Activated naive CD4-positive, alpha-beta T cell treated with anti-CD3 and anti-CD28 coated beads for 36 hours (primary cell): ENCODE measurements around the gene SLC10A6. TPM values are rescaled to one million over a fixed set of nuclear protein-coding genes. Genes with fewer than 3 reads are reported as not detected.

Experiments
- CTCF ChIA-PET: fragments of 350-600 bp; sonication (Branson Sonifier 250); formaldehyde crosslinking; loops from one replicate; lab custom pipeline; 2021; ENCODE audit warnings: antibody characterized with exemption; lab: Charles Lee
- DNase-seq: peaks from one replicate; pipeline ENCODE4 v3.0.0-alpha.2; 2020
- H3K27ac Mint-ChIP-seq: one replicate; pipeline ENCODE4 v1.8.0; 2021; ENCODE audit warnings: mild to moderate bottlenecking, mixed read lengths
- H3K27me3 Mint-ChIP-seq: one replicate; pipeline ENCODE4 v1.8.0; 2021; ENCODE audit warnings: low read depth, mixed read lengths
- H3K36me3 Mint-ChIP-seq: one replicate; pipeline ENCODE4 v1.8.0; 2021; ENCODE audit warnings: low read depth, mixed read lengths
- H3K4me1 Mint-ChIP-seq: one replicate; pipeline ENCODE4 v1.8.0; 2021; ENCODE audit warnings: low read depth, mixed read lengths
- H3K4me3 Mint-ChIP-seq: one replicate; pipeline ENCODE4 v1.8.0; 2021; ENCODE audit warnings: mild to moderate bottlenecking, moderate library complexity, mixed read lengths
- H3K9me3 Mint-ChIP-seq: one replicate; pipeline ENCODE4 v1.8.0; 2021; ENCODE audit warnings: mixed read lengths
- intact Hi-C: fragments of 100-400 bp; cut with micrococcal nuclease; formaldehyde crosslinking; loops from one replicate; pipeline ENCODE4 v1.15.1; 2023
- total RNA-seq, 2 experiments: library from RNA; stranded (reverse); gene quantifications; one replicate each; pipeline ENCODE4 v1.2.3, GENCODE V29; 2021

The SLC10A6 gene
- total RNA-seq, 2 experiments from 2014 or later, result not detected

- H3K9me3 Mint-ChIP-seq, result no peaks in the 10 kb centered on the region
- H3K36me3 Mint-ChIP-seq, result no peaks in the 10 kb centered on the region
- CTCF ChIA-PET, result no interaction called here
- DNase-seq, result no peak
- intact Hi-C loops, result no loop called here
- no peaks in the 10 kb centered on the region for H3K27me3 Mint-ChIP-seq
- no peak overlapping the region for H3K4me3 Mint-ChIP-seq
- H3K4me1 Mint-ChIP-seq, result no peaks in the 10 kb centered on the region
- H3K27ac Mint-ChIP-seq, result no peak overlapping the region
Observed at GRCh38 chr4:86841309-86841708, 7.9 kb downstream of the SLC10A6 start.

DNA sequence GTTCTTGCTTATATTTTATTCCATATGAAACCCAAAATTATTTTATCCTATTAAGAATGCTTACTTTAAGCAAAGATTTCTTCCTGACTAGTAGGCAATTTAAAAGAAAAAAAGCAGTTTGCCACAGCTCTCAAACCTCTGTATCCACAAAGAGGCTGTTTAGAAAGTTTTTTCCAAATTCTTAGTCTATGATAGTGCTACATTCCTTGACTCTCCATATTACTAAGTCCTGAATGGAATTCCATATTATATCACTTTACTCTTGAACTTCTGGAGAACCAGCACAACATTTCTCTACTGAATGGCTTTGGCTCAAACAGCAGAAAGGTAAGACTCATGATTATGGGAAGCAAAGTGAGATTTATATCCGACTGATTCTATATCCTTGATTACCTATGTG lies 8.3 kb downstream of the SLC10A6 start:
- no peak overlapping the region for H3K27ac Mint-ChIP-seq
- no peaks in the 10 kb centered on the region for H3K4me1 Mint-ChIP-seq
- no peak overlapping the region for H3K4me3 Mint-ChIP-seq
- no peak for DNase-seq
- H3K27me3 Mint-ChIP-seq, result no peaks in the 10 kb centered on the region
- H3K9me3 Mint-ChIP-seq, result no peaks in the 10 kb centered on the region
- no peaks in the 10 kb centered on the region for H3K36me3 Mint-ChIP-seq
- intact Hi-C loops, result no loop called here
- CTCF ChIA-PET, result no interaction called here

- Mint-ChIP-seq H3K27me3 (peaks cover 1% of the 10 kb centered on the region), H3K9me3 (no peaks in the 10 kb centered on the region), H3K4me1 (no peaks in the 10 kb centered on the region), H3K36me3 (no peaks in the 10 kb centered on the region), H3K4me3 (no peak overlapping the region), H3K27ac (no peak overlapping the region)
- no peak for DNase-seq
- intact Hi-C loops, result no loop called here
- CTCF ChIA-PET, result no interaction called here
Observed at GRCh38 chr4:86837691-86838503, 11.3 kb downstream of the SLC10A6 start.

DNA sequence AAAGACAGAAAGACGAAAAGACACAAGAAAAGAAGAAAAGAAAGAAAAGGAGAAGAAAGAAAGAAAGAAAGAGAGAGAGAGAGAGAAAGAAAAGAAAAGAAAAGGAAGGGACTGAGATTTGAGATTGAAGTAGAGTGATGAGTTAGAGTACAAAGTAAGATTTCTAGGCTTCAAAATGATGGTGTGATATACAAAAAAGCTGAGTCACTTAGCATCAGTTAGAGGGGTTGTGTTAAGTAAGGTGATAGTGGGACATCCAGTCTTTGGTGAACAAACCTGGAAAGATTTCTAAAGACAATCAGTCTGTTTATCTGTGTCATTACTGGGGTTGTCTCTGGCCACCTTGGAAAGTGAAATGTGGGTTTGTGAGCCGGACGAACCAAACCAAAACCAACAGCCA lies 13.5 kb downstream of the SLC10A6 start:
- CTCF ChIA-PET, result no interaction called here
- Mint-ChIP-seq H3K9me3 (no peaks in the 10 kb centered on the region), H3K36me3 (no peaks in the 10 kb centered on the region), H3K4me1 (no peaks in the 10 kb centered on the region), H3K4me3 (no peak overlapping the region), H3K27me3 (peaks cover 1% of the 10 kb centered on the region), H3K27ac (no peak overlapping the region)
- intact Hi-C loops, result no loop called here
- DNase-seq, result no peak

DNA sequence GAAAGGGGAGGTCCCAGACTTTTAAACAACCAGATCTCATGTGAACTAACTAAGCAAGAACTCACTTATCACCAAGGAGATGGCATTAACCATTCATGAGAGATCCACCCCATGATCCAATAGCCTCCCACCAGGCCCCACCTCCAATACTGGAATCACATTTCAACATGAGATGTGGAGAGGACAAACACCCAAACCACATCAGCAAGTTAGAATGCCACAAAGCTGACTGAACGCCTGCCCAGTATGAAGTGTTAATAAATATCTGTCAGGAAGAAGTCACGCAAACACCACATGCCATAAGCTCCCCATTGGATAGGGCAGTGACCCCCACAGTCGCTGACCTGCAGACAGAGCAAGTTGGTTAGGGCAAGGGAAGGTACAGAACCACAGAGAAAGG lies 14.3 kb downstream of the SLC10A6 start:
- no peak for DNase-seq
- intact Hi-C loops, result no loop called here
- Mint-ChIP-seq H3K4me3 (no peak overlapping the region), H3K27ac (no peak overlapping the region), H3K9me3 (no peaks in the 10 kb centered on the region), H3K4me1 (no peaks in the 10 kb centered on the region), H3K36me3 (no peaks in the 10 kb centered on the region), H3K27me3 (peaks cover 1% of the 10 kb centered on the region)
- CTCF ChIA-PET, result interaction anchor here (0.6 kb wide), 1 partner anchor 23 kb away, joined by 5 read pairs; no protein-coding TSS in a partner anchor

- Mint-ChIP-seq H3K4me1 (no peaks in the 10 kb centered on the region), H3K36me3 (no peaks in the 10 kb centered on the region), H3K27ac (no peak overlapping the region), H3K9me3 (no peaks in the 10 kb centered on the region), H3K4me3 (no peak overlapping the region), H3K27me3 (peaks cover 1% of the 10 kb centered on the region)
- intact Hi-C loops, result no loop called here
- CTCF ChIA-PET, result interaction anchor here (0.6 kb wide), 1 partner anchor 316 kb away, joined by 5 read pairs; no protein-coding TSS in a partner anchor
- no peak for DNase-seq
Observed at GRCh38 chr4:86833615-86834014, 15.6 kb downstream of the SLC10A6 start.

DNA sequence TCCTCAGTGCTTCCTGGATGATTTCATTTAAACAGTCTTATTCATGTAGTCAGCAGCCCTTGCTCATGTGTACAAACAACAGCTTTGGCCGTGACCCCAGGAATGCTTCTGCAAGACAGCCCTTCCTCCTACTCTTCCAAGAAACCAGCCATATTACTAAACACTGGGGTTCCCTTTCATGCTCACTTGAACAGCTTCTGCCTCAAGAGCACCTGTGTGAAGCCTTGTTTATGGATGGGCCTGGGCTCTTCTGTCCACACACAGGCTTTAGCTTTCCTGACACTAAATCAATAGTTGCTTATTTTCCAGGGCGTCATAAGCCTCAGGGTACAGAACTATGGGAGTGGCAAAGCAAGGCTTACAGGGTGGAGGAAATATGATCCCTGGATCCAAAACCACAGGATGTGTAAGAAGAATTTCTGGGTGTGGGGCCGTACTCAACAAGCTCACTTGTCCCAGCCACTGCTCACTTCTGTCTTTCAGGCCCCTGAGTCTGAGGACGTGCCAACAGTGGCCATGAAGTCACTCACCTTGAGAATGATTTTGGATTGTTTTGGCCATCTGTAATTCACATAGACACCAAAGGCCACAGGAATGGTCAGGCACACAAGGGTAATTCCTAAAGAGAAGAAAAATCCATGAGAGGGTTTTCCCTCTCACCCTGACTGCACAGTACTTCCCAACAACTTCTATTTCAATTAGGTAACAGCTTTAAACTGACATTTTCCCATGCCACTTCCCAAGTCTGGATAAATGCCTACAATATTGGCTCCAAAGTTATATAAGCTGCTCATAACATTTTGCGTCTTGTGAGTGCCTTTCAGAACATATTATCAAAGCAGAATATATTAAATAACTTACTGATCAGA lies 17.7 kb downstream of the SLC10A6 start:
- intact Hi-C loops, result no loop called here
- no peak overlapping the region for H3K4me3 Mint-ChIP-seq
- no peaks in the 10 kb centered on the region for H3K9me3 Mint-ChIP-seq
- no peak overlapping the region for H3K27ac Mint-ChIP-seq
- no peaks in the 10 kb centered on the region for H3K4me1 Mint-ChIP-seq
- H3K27me3 Mint-ChIP-seq, result peaks cover 1% of the 10 kb centered on the region
- CTCF ChIA-PET, result interaction anchor here (1.4 kb wide), 1 partner anchor 13 kb away, joined by 3 read pairs; no protein-coding TSS in a partner anchor
- no peak for DNase-seq
- H3K36me3 Mint-ChIP-seq, result no peaks in the 10 kb centered on the region

GRCh38 chr4:86825511-86825910 lies 23.7 kb downstream of the SLC10A6 start:
- no peak overlapping the region for H3K4me3 Mint-ChIP-seq
- no peak overlapping the region for H3K27ac Mint-ChIP-seq
- H3K9me3 Mint-ChIP-seq, result no peaks in the 10 kb centered on the region
- intact Hi-C loops, result no loop called here
- DNase-seq, result no peak
- no peaks in the 10 kb centered on the region for H3K4me1 Mint-ChIP-seq
- H3K27me3 Mint-ChIP-seq, result no peaks in the 10 kb centered on the region
- CTCF ChIA-PET, result no interaction called here
- no peaks in the 10 kb centered on the region for H3K36me3 Mint-ChIP-seq

DNA sequence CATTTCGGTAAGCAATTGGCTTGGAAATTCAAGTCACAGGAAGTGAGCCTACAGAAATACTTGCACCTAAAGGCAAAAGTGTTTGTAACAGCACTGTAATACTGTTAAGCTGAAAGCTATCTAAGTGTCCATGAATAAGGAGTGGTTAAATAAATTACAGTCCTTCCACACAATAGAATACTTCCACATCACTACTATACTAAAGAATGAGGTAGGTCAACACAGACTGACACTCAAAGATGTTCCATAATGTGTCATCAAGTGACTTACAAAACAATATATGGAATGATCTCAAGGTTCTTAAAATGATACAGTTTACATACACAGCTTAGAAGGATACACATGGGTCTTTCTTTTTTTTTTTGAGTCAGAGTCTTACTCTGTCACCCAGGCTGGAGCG lies 27.0 kb downstream of the SLC10A6 start:
- no peak for DNase-seq
- intact Hi-C loops, result no loop called here
- Mint-ChIP-seq H3K4me3 (no peak overlapping the region), H3K27me3 (peaks cover 4% of the 10 kb centered on the region), H3K36me3 (no peaks in the 10 kb centered on the region), H3K4me1 (no peaks in the 10 kb centered on the region), H3K27ac (no peak overlapping the region), H3K9me3 (no peaks in the 10 kb centered on the region)
- CTCF ChIA-PET, result no interaction called here

DNA sequence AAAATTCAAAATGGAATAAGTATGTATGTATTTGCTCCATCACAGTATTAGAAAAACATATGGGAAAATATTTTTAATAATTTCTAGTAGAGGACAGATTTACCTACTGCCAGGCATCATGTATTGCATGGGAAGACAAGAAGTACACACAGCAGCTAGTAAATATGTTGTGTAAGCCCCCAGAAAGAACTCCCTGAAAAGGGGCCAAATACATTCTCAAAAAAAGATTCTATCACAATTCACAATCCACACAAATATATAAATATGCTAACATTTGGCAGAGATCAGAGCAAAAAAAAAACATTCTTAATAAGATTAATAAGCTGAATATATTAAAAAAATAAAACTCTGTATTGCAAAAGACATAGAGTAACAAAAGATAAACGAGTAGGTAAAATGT lies 28.0 kb downstream of the SLC10A6 start:
- DNase-seq, result no peak
- no peaks in the 10 kb centered on the region for H3K4me1 Mint-ChIP-seq
- CTCF ChIA-PET, result no interaction called here
- intact Hi-C loops, result no loop called here
- H3K9me3 Mint-ChIP-seq, result peaks cover 2% of the 10 kb centered on the region
- peaks cover 4% of the 10 kb centered on the region for H3K27me3 Mint-ChIP-seq
- H3K36me3 Mint-ChIP-seq, result no peaks in the 10 kb centered on the region
- H3K27ac Mint-ChIP-seq, result no peak overlapping the region
- H3K4me3 Mint-ChIP-seq, result no peak overlapping the region

- H3K27ac Mint-ChIP-seq, result no peak overlapping the region
- peaks cover 11% of the 10 kb centered on the region for H3K9me3 Mint-ChIP-seq
- CTCF ChIA-PET, result no interaction called here
- no peak for DNase-seq
- no peaks in the 10 kb centered on the region for H3K36me3 Mint-ChIP-seq
- intact Hi-C loops, result no loop called here
- H3K27me3 Mint-ChIP-seq, result peaks cover 4% of the 10 kb centered on the region
- no peaks in the 10 kb centered on the region for H3K4me1 Mint-ChIP-seq
- no peak overlapping the region for H3K4me3 Mint-ChIP-seq
Observed at GRCh38 chr4:86819561-86819960, 29.6 kb downstream of the SLC10A6 start.

- CTCF ChIA-PET, result interaction anchor here (0.8 kb wide), 1 partner anchor 12 kb away, joined by 3 read pairs; no protein-coding TSS in a partner anchor
- Mint-ChIP-seq H3K27ac (no peak overlapping the region), H3K27me3 (peaks cover 4% of the 10 kb centered on the region)
Observed at GRCh38 chr4:86818841-86819240, 30.3 kb downstream of the SLC10A6 start.

More at GRCh38 chr4:86818841-86819240, 30.3 kb downstream of the SLC10A6 start:
- Mint-ChIP-seq H3K9me3 (peaks cover 11% of the 10 kb centered on the region), H3K36me3 (no peaks in the 10 kb centered on the region), H3K4me3 (no peak overlapping the region), H3K4me1 (no peaks in the 10 kb centered on the region)
- intact Hi-C loops, result no loop called here
- no peak for DNase-seq
